ENCODE data around the gene UNC13D.

- TF ChIP-seq ZNF274 (IDR thresholded peaks at IDR 0.05; ENCODE audit: low read depth, low read length) (no peak), SUZ12 (IDR thresholded peaks at IDR 0.05; ENCODE audit: extremely low read depth, insufficient read depth, insufficient read length) (no peak), YY1 (IDR thresholded peaks at IDR 0.05; ENCODE audit: insufficient read depth, insufficient read length) (no peak)
These were observed 390 bp upstream of the UNC13D start for GRCh38 chr17:75844530-75845057.
